NT2/D1 (cell line): ENCODE measurements around the gene SMIM38.

ENCODE experiments used
- DNase-seq: peaks from one replicate; pipeline ENCODE4 v3.0.0-alpha.2; 2011; ENCODE audit warnings: low read depth, low spot score
- H3K27me3 ChIP-seq: 2 replicates; pipeline ENCODE4 v1.6.0; 2011; ENCODE audit warnings: mild to moderate bottlenecking; ENCODE audit not compliant: insufficient read length, insufficient read depth
- H3K36me3 ChIP-seq: 2 replicates; pipeline ENCODE4 v1.6.1; 2011; ENCODE audit warnings: mild to moderate bottlenecking, low read length, mixed read lengths; ENCODE audit not compliant: insufficient read depth, insufficient read length
- H3K4me1 ChIP-seq: 2 replicates; pipeline ENCODE4 v1.5.1; 2011; ENCODE audit not compliant: insufficient read depth, insufficient read length
- H3K4me3 ChIP-seq: 2 replicates; pipeline ENCODE4 v1.5.1; 2011; ENCODE audit warnings: low read depth; ENCODE audit not compliant: insufficient read length
- H3K9ac ChIP-seq: 2 replicates; pipeline ENCODE4 v1.6.0; 2011; ENCODE audit warnings: low read depth; ENCODE audit not compliant: insufficient read length
- H3K9me3 ChIP-seq: 2 replicates; pipeline ENCODE4 v1.5.1; 2011; ENCODE audit warnings: mild to moderate bottlenecking, low read length; ENCODE audit not compliant: insufficient read depth
- SUZ12 ChIP-seq: IDR thresholded peaks from 2 replicates; pipeline ENCODE4 v1.6.1; 2011; ENCODE audit not compliant: insufficient read length, insufficient read depth; ENCODE audit errors: extremely low read depth
- YY1 ChIP-seq: IDR thresholded peaks from 2 replicates; pipeline ENCODE4 v1.6.1; 2011; ENCODE audit not compliant: insufficient read length, insufficient read depth
- ZNF274 ChIP-seq: IDR thresholded peaks from 2 replicates; pipeline ENCODE4 v1.6.1; 2011; ENCODE audit warnings: mild to moderate bottlenecking, low read depth, low read length

Gene SMIM38

DNA sequence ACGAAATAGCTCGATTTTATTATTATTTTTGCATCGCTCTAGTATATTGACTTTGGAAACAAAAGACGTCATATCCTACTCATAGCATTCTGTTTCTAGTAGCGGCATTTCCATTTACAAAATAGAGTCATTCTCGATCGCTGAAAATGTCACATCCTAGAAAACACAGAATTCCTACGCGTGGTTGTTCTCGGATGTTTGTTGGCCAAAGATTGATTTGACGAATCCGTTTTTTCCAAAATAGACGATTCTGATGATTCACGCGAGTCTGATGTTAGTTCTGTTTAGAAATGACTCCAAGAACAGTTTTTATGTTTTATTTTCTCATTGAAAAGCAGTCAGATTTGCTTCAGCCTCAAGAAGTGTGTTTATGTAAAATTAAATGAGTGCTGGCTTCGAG lies 47.6 kb downstream of the SMIM38 start:
- no peak for DNase-seq
- Histone ChIP-seq H3K36me3 (no peaks in the 10 kb centered on the region), H3K4me3 (no peak overlapping the region), H3K27me3 (no peaks in the 10 kb centered on the region), H3K4me1 (peaks cover 2% of the 10 kb centered on the region), H3K9me3 (peaks cover 3% of the 10 kb centered on the region; the same call in 1 of the 2 replicates), H3K9ac (no peak overlapping the region)
- no peak for TF ChIP-seq ZNF274
- TF ChIP-seq SUZ12, result no peak
- TF ChIP-seq YY1, result no peak

DNA sequence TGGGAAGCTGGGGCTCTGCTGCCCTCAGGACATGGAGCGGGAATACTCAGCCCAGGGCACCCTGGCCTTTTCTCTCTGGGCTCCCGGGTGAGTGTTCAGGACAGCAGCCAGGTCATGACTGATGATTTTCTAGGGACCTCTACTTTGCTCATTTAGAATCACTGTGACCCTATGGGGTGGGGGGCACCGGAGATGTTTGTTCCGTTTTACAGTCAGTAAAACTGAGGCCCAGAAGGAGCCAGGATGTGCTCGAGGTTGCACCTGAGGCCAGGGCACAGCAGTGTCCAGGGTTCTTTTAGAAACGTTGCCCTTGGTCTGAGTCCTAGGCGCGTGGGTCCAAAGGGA lies 48.1 kb downstream of the SMIM38 start:
- no peak for TF ChIP-seq ZNF274
- no peak for TF ChIP-seq YY1
- TF ChIP-seq SUZ12, result no peak

DNA sequence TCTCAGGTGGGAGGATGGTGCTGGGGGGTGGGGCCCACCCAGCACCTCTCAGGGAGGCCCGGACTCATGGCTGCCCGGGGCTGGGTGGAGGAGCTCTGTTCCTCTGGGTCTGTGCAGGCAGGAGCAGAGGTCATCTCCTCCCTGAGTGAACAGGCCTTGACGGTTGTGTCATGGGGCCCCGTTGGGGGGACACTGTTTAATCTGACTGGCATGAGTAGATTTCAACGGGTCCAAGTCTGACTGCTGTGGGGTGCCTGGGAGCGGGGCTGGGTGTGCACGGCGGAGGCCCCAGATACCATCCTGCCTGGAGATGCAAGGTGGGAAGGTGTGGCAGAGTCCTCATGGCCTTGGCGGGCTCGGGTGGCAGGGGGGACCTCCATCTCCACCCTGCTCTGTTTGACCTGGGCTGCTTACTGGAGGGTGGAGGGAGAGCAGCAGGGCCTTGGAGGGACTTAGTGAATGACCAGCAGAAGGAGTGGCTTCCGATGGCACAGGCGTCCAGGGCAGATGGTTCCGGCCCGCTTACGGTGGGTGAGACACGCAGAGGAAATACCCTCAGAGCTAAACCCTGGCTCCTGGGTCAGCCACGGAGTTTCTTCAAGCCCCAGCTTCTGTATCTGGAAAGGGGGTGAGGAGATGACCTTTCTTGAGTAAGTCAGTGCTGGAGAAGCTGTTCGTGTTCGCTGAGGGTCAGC lies 48.7 kb downstream of the SMIM38 start:
- no peak for TF ChIP-seq ZNF274
- TF ChIP-seq YY1, result no peak
- Histone ChIP-seq H3K9ac (no peak overlapping the region), H3K4me1 (peaks cover 2% of the 10 kb centered on the region), H3K9me3 (peaks cover 7% of the 10 kb centered on the region; the same call in 1 of the 2 replicates), H3K36me3 (no peaks in the 10 kb centered on the region), H3K27me3 (no peaks in the 10 kb centered on the region), H3K4me3 (no peak overlapping the region)
- DNase-seq, result no peak

More for the DNA sequence above, 48.1 kb downstream of the SMIM38 start:
- Histone ChIP-seq H3K36me3 (no peaks in the 10 kb centered on the region), H3K9me3 (peaks cover 7% of the 10 kb centered on the region; the same call in 1 of the 2 replicates), H3K27me3 (no peaks in the 10 kb centered on the region), H3K4me1 (peaks cover 2% of the 10 kb centered on the region), H3K9ac (no peak overlapping the region), H3K4me3 (no peak overlapping the region)
- no peak for DNase-seq

DNA sequence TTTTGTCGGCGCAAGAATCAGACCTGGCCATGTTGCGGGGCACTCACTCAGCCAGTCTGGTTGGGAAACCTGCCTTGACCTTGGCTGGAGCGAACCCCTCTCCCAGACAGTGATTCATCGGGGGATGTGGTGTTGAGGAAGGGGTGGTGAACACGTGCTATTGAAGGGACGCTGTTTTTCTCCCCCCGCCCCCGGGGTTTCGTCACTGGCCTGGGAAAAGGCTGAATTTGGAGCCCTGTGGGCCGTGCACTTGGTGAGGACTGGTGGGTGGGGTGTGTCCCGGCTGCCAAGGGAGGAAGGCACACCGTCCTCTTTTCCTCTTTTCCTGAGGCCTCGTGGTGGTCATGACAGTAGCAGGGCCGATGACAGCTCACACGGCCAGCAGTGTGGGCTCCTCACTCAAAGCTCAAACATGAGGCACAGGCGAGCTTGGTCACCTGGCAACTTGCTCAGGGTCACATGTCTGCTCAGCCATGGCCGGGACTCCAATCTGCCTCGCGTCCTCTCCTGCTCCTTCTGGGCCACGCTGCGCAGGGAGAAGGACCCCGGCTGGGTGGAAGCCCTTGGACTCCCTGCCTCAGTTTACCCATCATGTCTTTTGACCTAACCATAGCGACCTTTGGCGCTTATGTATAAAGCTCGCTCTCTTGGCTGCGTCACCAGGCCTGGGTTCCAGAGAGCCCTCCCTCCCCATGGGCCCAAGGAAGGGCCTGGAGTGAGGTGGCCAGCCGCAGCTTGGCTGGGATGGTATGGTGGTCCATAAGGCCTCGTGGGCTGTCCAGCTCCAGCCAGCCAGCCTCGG lies 49.4 kb downstream of the SMIM38 start:
- Histone ChIP-seq H3K9me3 (peaks cover 7% of the 10 kb centered on the region; the same call in 1 of the 2 replicates), H3K4me1 (no peaks in the 10 kb centered on the region), H3K9ac (no peak overlapping the region), H3K36me3 (no peaks in the 10 kb centered on the region), H3K4me3 (no peak overlapping the region), H3K27me3 (no peaks in the 10 kb centered on the region)
- no peak for TF ChIP-seq ZNF274
- no peak for TF ChIP-seq YY1
- TF ChIP-seq SUZ12, result no peak
- DNase-seq, result no peak
